Epithelial cell of esophagus (primary cell): Measurements from ENCODE around the gene CLGN.

Experiments used
- DNase-seq: peaks from one replicate; pipeline ENCODE4 v3.0.0; 2010; ENCODE audit warnings: low read depth
- H3K4me3 ChIP-seq: 2 replicates; pipeline ENCODE4 v1.5.1; 2011; ENCODE audit warnings: mild to moderate bottlenecking, low read length, control low read depth
- CTCF ChIP-seq: IDR thresholded peaks from 2 replicates; pipeline ENCODE4 v1.5.1; 2011; ENCODE audit warnings: low read depth, mild to moderate bottlenecking, low read length, control low read depth, inconsistent platforms; ENCODE audit not compliant: insufficient read depth; ENCODE audit errors: missing control alignments

CLGN gene

GRCh38 chr4:140343303-140343702, 84.1 kb downstream of the CLGN start:
- H3K4me3 ChIP-seq: no peak overlapping the region
- peak; percentile 62 for DNase-seq
- TF ChIP-seq CTCF: no peak

GRCh38 chr4:140342620-140343019, 84.8 kb downstream of the CLGN start:
- H3K4me3 ChIP-seq: no peak overlapping the region
- DNase-seq: no peak
- no peak for TF ChIP-seq CTCF
